Measurements from ENCODE around the gene GNB1L. TPM values are rescaled to one million over a fixed set of nuclear protein-coding genes. Genes with fewer than 3 reads are reported as not detected.

The GNB1L gene
- polyA plus RNA-seq, 3 donors, result 3.4 to 6.0 (median 4.8) TPM

GRCh38 chr22:19743081-19743480 lies 111.6 kb downstream of the GNB1L start:
- Histone ChIP-seq H3K9ac (ENCODE audit: insufficient read depth, low read length, poor library complexity, severe bottlenecking) (no peak overlapping the region), H3K4me2 (replicated peaks; ENCODE audit: extremely low read depth, low read length, poor library complexity, severe bottlenecking) (no peak overlapping the region), H3K79me2 (ENCODE audit: insufficient read depth, low read length) (no peaks in the 10 kb centered on the region), H2AFZ (ENCODE audit: insufficient read depth, low read depth, low read length, poor library complexity, severe bottlenecking) (no peak overlapping the region), H3K4me1 (ENCODE audit: control insufficient read depth in 1 of 2, insufficient read depth in 2 of 2, low read length in 2 of 2) (no peaks in the 10 kb centered on the region), H3K9me3 (replicated peaks in 1 of 2; ENCODE audit: control insufficient read depth in 1 of 2, insufficient read depth in 1 of 2, low read length in 2 of 2) (no peaks in the 10 kb centered on the region), H3K27ac (ENCODE audit: low read depth in 1 of 2, low read length in 2 of 2) (no peak overlapping the region), H3K27me3 (ENCODE audit: control insufficient read depth in 2 of 2, insufficient read depth in 2 of 2, low read length in 2 of 2) (no peaks in the 10 kb centered on the region), H3K36me3 (replicated peaks in 1 of 2; ENCODE audit: control insufficient read depth in 1 of 2, insufficient read depth in 2 of 2, low read length in 2 of 2) (no peaks in the 10 kb centered on the region), H4K20me1 (ENCODE audit: insufficient read depth, low read length) (no peaks in the 10 kb centered on the region), H3K4me3 (replicated peaks in 1 of 3; ENCODE audit: low read depth in 2 of 3, low read length in 3 of 3) (no peak overlapping the region)
- H3K4me3 Mint-ChIP-seq, result no peak overlapping the region
- peaks cover 1 to 9% (median 7%) of the 10 kb centered on the region in 3 donors for H3K27me3 Mint-ChIP-seq (ENCODE audit: low read depth in 3 of 3)
- TF ChIP-seq CTCF (IDR thresholded peaks at IDR 0.05), result no peak
- no peak for DNase-seq
- peaks cover 0 to 3% (median 0%) of the 10 kb centered on the region in 7 donors for H3K9me3 Mint-ChIP-seq
- no peaks in the 10 kb centered on the region for H3K4me1 Mint-ChIP-seq
- no peak overlapping the region for H3K27ac Mint-ChIP-seq
- H3K36me3 Mint-ChIP-seq, result no peaks in the 10 kb centered on the region
- intact Hi-C loops (cut with micrococcal nuclease), result no loop called here
- WGBS (ENCODE audit: insufficient coverage), result 88% methylated on average over 3 of the region's 6 CpGs

GRCh38 chr22:19742160-19743066 lies 112.3 kb downstream of the GNB1L start:
- Histone ChIP-seq H3K4me2 (replicated peaks; ENCODE audit: extremely low read depth, low read length, poor library complexity, severe bottlenecking) (no peak overlapping the region), H3K4me1 (ENCODE audit: control insufficient read depth in 1 of 2, insufficient read depth in 2 of 2, low read length in 2 of 2) (no peaks in the 10 kb centered on the region), H3K27ac (ENCODE audit: low read depth in 1 of 2, low read length in 2 of 2) (no peak overlapping the region), H3K9me3 (replicated peaks in 1 of 2; ENCODE audit: control insufficient read depth in 1 of 2, insufficient read depth in 1 of 2, low read length in 2 of 2) (no peaks in the 10 kb centered on the region), H3K4me3 (replicated peaks in 1 of 3; ENCODE audit: low read depth in 2 of 3, low read length in 3 of 3) (no peak overlapping the region), H3K27me3 (ENCODE audit: control insufficient read depth in 2 of 2, insufficient read depth in 2 of 2, low read length in 2 of 2) (no peaks in the 10 kb centered on the region), H2AFZ (ENCODE audit: insufficient read depth, low read depth, low read length, poor library complexity, severe bottlenecking) (no peak overlapping the region), H3K36me3 (replicated peaks in 1 of 2; ENCODE audit: control insufficient read depth in 1 of 2, insufficient read depth in 2 of 2, low read length in 2 of 2) (no peaks in the 10 kb centered on the region), H3K9ac (ENCODE audit: insufficient read depth, low read length, poor library complexity, severe bottlenecking) (no peak overlapping the region), H4K20me1 (ENCODE audit: insufficient read depth, low read length) (no peaks in the 10 kb centered on the region), H3K79me2 (ENCODE audit: insufficient read depth, low read length) (no peaks in the 10 kb centered on the region)
- no peak for TF ChIP-seq CTCF (IDR thresholded peaks at IDR 0.05)
- no peak for DNase-seq
- no peak overlapping the region for H3K4me3 Mint-ChIP-seq
- peaks cover 0 to 6% (median 6%) of the 10 kb centered on the region in 3 donors for H3K27me3 Mint-ChIP-seq (ENCODE audit: low read depth in 3 of 3)
- H3K9me3 Mint-ChIP-seq, result peaks cover 0 to 3% (median 0%) of the 10 kb centered on the region in 7 donors
- H3K27ac Mint-ChIP-seq, result peak overlapping the region in 1 of 7 donors; percentile 42
- H3K36me3 Mint-ChIP-seq, result no peaks in the 10 kb centered on the region
- no peaks in the 10 kb centered on the region for H3K4me1 Mint-ChIP-seq
- 94% methylated on average over 15 of the region's 21 CpGs for WGBS (ENCODE audit: insufficient coverage)
- intact Hi-C loops (cut with micrococcal nuclease), result no loop called here
